Measurements from ENCODE around the gene XRN1. TPM values are rescaled to one million over a fixed set of nuclear protein-coding genes. Genes with fewer than 3 reads are reported as not detected.

Gene XRN1
- total and polyA plus RNA-seq, 3 experiments from 2014 or later, result 29.0 to 57.8 (median 34.6) TPM

DNA sequence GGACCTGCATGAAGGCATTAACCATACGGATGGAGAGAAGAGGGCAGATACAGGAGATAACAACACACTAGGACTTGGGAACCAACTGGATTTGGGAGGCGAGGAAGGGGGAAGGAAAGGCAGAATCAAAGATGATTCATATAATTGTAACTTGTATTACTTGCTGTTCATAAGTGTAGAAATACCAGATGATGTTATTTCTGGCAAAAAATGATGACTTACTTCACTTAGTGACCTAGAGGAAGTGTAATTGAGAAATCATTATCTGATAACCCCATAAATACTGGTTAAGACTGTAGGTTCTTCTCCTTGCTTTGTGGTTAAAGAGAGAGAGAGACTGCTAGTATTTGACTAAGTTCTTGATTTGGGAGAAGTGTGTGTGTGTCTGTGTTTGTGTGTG, 172.0 kb downstream of the XRN1 start:
- Histone ChIP-seq H3K4me1 (ENCODE audit: insufficient read depth, low read length) (peaks cover 9% of the 10 kb centered on the region), H3K27me3 (ENCODE audit: insufficient read depth, low read length, poor library complexity, severe bottlenecking) (no peaks in the 10 kb centered on the region), H3K27ac (ENCODE audit: low read depth, low read length) (no peak overlapping the region), H3K4me3 (ENCODE audit: low read length) (no peak overlapping the region), H3K9me3 (ENCODE audit: low read length) (no peaks in the 10 kb centered on the region), H3K36me3 (ENCODE audit: insufficient read depth, low read length) (no peaks in the 10 kb centered on the region)
- Mint-ChIP-seq H3K27ac (peak overlapping the region; percentile 25 to 84 (median 70)), H3K36me3 (peaks cover 0 to 18% (median 2%) of the 10 kb centered on the region in 3 donors), H3K4me3 (peak overlapping the region in 4 of 7 donors; percentile 0 to 48 (median 13)), H3K4me1 (peaks cover 42 to 50% (median 42%) of the 10 kb centered on the region in 3 donors), H3K9me3 (peaks cover 0 to 6% (median 0%) of the 10 kb centered on the region in 5 donors), H3K27me3 (peaks cover 0 to 1% of the 10 kb centered on the region in 2 donors)
- ChIA-PET POLR2A (no interaction called here), CTCF (no interaction called here)
- no peak for DNase-seq

- ChIA-PET CTCF (no interaction called here), POLR2A (no interaction called here)
- peak overlapping the region in 5 of 8 donors; percentile 29 to 84 (median 69) for H3K27ac Mint-ChIP-seq
- H3K36me3 Mint-ChIP-seq, result peaks cover 0 to 24% (median 2%) of the 10 kb centered on the region in 3 donors
- no peak overlapping the region for H3K27ac ChIP-seq (ENCODE audit: low read depth, low read length)
- H3K4me1 ChIP-seq (ENCODE audit: insufficient read depth, low read length), result peaks cover 19% of the 10 kb centered on the region
- no peak overlapping the region for H3K4me3 ChIP-seq (ENCODE audit: low read length)
- no peaks in the 10 kb centered on the region for H3K27me3 ChIP-seq (ENCODE audit: insufficient read depth, low read length, poor library complexity, severe bottlenecking)
- peak overlapping the region in 1 of 7 donors; percentile 44 for H3K4me3 Mint-ChIP-seq
- peaks cover 0 to 1% of the 10 kb centered on the region in 2 donors for H3K27me3 Mint-ChIP-seq
- H3K36me3 ChIP-seq (ENCODE audit: insufficient read depth, low read length), result no peaks in the 10 kb centered on the region
- no peak for DNase-seq
- no peaks in the 10 kb centered on the region for H3K9me3 ChIP-seq (ENCODE audit: low read length)
- peaks cover 47 to 56% (median 48%) of the 10 kb centered on the region in 3 donors for H3K4me1 Mint-ChIP-seq
- H3K9me3 Mint-ChIP-seq, result peaks cover 0 to 10% (median 3%) of the 10 kb centered on the region in 5 donors
Observed at GRCh38 chr3:142274908-142275307, 172.9 kb downstream of the XRN1 start.

DNA sequence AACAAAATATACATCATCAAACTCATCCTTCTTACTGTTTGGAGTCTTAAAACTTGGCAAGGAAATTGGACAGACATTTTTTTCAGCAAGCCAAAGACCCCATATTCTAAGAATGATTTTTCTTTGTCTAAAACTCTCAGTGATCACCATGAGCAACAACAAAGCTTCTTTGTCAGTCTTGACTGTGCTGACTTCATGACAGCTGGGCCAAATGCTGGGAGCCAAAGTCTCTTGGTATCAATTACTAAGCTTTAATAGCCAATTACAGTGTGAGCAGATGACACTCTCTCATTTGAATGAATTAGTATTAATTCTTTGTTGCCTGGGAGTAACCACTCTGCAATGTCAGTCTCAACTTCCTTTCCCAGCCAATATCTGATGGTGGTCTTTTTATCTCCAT, 174.3 kb downstream of the XRN1 start:
- peaks cover 58 to 63% (median 60%) of the 10 kb centered on the region in 3 donors for H3K4me1 Mint-ChIP-seq
- no peak overlapping the region for H3K4me3 ChIP-seq (ENCODE audit: low read length)
- no peak overlapping the region for H3K4me3 Mint-ChIP-seq
- ChIA-PET CTCF (no interaction called here), POLR2A (no interaction called here)
- no peaks in the 10 kb centered on the region for H3K9me3 ChIP-seq (ENCODE audit: low read length)
- peaks cover 0 to 24% (median 2%) of the 10 kb centered on the region in 3 donors for H3K36me3 Mint-ChIP-seq
- peaks cover 0 to 10% (median 3%) of the 10 kb centered on the region in 5 donors for H3K9me3 Mint-ChIP-seq
- peaks cover 25% of the 10 kb centered on the region for H3K4me1 ChIP-seq (ENCODE audit: insufficient read depth, low read length)
- peaks cover 0 to 1% of the 10 kb centered on the region in 2 donors for H3K27me3 Mint-ChIP-seq
- H3K27ac ChIP-seq (ENCODE audit: low read depth, low read length), result no peak overlapping the region
- no peaks in the 10 kb centered on the region for H3K36me3 ChIP-seq (ENCODE audit: insufficient read depth, low read length)
- no peaks in the 10 kb centered on the region for H3K27me3 ChIP-seq (ENCODE audit: insufficient read depth, low read length, poor library complexity, severe bottlenecking)
- no peak for DNase-seq
- H3K27ac Mint-ChIP-seq, result peak overlapping the region in 1 of 8 donors; percentile 48

DNA sequence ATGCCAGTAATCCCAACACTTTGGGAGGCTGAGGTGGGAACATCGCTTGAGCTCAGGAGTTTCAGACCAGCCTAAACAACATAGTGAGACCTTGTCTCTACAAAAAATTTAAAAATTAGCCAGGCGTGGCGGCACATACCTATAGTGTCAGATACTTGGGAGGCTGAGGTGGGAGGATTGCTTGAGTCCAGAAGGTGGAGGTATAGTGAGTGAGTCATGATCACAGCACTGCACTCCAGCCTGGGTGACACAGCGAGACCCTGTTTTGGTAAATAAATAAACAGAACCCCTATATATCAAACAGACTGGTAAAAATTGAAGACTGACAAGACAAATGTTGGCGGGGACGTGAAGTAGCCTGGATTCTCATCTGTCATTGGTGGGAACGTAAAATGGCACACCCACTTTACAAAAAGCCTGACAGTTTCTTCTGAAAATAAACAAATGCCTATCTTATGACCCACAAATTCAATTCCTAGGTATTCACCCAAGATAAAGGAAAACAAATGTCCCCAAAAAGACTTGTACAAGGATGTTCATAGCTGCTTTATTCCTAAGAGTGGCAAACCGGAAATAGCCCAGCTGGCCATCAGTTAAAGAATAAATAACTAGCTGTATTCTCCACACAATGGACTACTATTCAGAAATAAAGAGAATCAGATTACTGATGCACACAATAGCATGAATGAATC, 175.5 kb downstream of the XRN1 start:
- Histone ChIP-seq H3K27me3 (ENCODE audit: insufficient read depth, low read length, poor library complexity, severe bottlenecking) (no peaks in the 10 kb centered on the region), H3K9me3 (ENCODE audit: low read length) (no peaks in the 10 kb centered on the region), H3K4me1 (ENCODE audit: insufficient read depth, low read length) (peaks cover 26% of the 10 kb centered on the region), H3K4me3 (ENCODE audit: low read length) (no peak overlapping the region), H3K36me3 (ENCODE audit: insufficient read depth, low read length) (no peaks in the 10 kb centered on the region), H3K27ac (ENCODE audit: low read depth, low read length) (no peak overlapping the region)
- Mint-ChIP-seq H3K36me3 (peaks cover 0 to 24% (median 2%) of the 10 kb centered on the region in 3 donors), H3K9me3 (peaks cover 0 to 10% (median 3%) of the 10 kb centered on the region in 5 donors), H3K27me3 (peaks cover 0 to 1% of the 10 kb centered on the region in 2 donors), H3K27ac (peak overlapping the region in 5 of 8 donors; percentile 9 to 69 (median 46)), H3K4me3 (no peak overlapping the region), H3K4me1 (peaks cover 61 to 66% (median 65%) of the 10 kb centered on the region in 3 donors)
- DNase-seq, result no peak
- CTCF ChIA-PET, result no interaction called here
- POLR2A ChIA-PET, result interaction anchor here (0.6 kb wide), 1 partner anchor 728 kb away, joined by 4 read pairs; no protein-coding TSS in a partner anchor

- Histone ChIP-seq H3K27me3 (ENCODE audit: insufficient read depth, low read length, poor library complexity, severe bottlenecking) (no peaks in the 10 kb centered on the region), H3K27ac (ENCODE audit: low read depth, low read length) (no peak overlapping the region), H3K36me3 (ENCODE audit: insufficient read depth, low read length) (no peaks in the 10 kb centered on the region), H3K9me3 (ENCODE audit: low read length) (no peaks in the 10 kb centered on the region), H3K4me3 (ENCODE audit: low read length) (no peak overlapping the region), H3K4me1 (ENCODE audit: insufficient read depth, low read length) (peaks cover 22% of the 10 kb centered on the region)
- peaks cover 0 to 24% (median 2%) of the 10 kb centered on the region in 3 donors for H3K36me3 Mint-ChIP-seq
- no peaks in the 10 kb centered on the region for H3K27me3 Mint-ChIP-seq
- H3K4me1 Mint-ChIP-seq, result peaks cover 56 to 59% (median 58%) of the 10 kb centered on the region in 3 donors
- peak overlapping the region; percentile 72 to 92 (median 87) for H3K27ac Mint-ChIP-seq
- CTCF ChIA-PET, result interaction anchor here (0.8 to 2.1 kb wide), 2 partner anchors 10 to 138 kb away, joined by 3 to 13 read pairs; no protein-coding TSS in a partner anchor
- H3K4me3 Mint-ChIP-seq, result peak overlapping the region in 6 of 7 donors; percentile 17 to 79 (median 42)
- peaks cover 0 to 10% (median 3%) of the 10 kb centered on the region in 5 donors for H3K9me3 Mint-ChIP-seq
- POLR2A ChIA-PET, result interaction anchor here (0.5 to 0.8 kb wide), 2 partner anchors 121 to 532 kb away, joined by 3 to 4 read pairs; partner anchors contain the start of genes RNF7 and TFDP2
- peak; percentile 6 to 72 (median 27) for DNase-seq
Observed at GRCh38 chr3:142270407-142270806, 177.4 kb downstream of the XRN1 start.

DNA sequence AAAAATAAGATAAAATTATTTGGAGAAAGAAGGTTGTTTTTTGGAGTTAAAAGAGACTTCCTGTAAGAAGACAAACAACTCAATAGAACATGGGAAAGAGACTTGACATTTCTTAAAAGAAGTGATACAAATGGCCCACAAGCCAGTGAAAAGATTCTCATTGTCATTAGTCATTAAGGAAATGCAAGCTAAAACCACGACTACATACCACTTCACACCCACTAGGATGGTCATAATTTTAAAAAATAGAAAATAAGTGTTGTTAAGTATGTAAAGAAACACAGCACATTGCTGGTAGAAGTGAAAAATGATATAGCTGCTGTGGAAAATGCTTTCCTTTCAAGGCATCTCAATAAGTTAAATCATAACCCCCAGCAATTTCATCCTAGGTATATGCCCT, 178.1 kb downstream of the XRN1 start:
- H3K27me3 Mint-ChIP-seq, result no peaks in the 10 kb centered on the region
- peak overlapping the region in 4 of 7 donors; percentile 21 to 48 (median 35) for H3K4me3 Mint-ChIP-seq
- no peaks in the 10 kb centered on the region for H3K36me3 ChIP-seq (ENCODE audit: insufficient read depth, low read length)
- ChIA-PET CTCF (interaction anchor here (0.8 to 2.1 kb wide), 2 partner anchors 10 to 137 kb away, joined by 3 to 13 read pairs; no protein-coding TSS in a partner anchor), POLR2A (interaction anchor here (0.7 to 0.8 kb wide), 2 partner anchors 317 to 532 kb away, joined by 3 to 4 read pairs; partner anchors contain the start of gene RNF7)
- H3K4me1 Mint-ChIP-seq, result peaks cover 50 to 53% (median 51%) of the 10 kb centered on the region in 3 donors
- no peaks in the 10 kb centered on the region for H3K9me3 ChIP-seq (ENCODE audit: low read length)
- peak overlapping the region; percentile 72 to 92 (median 87) for H3K27ac Mint-ChIP-seq
- no peak overlapping the region for H3K27ac ChIP-seq (ENCODE audit: low read depth, low read length)
- no peaks in the 10 kb centered on the region for H3K27me3 ChIP-seq (ENCODE audit: insufficient read depth, low read length, poor library complexity, severe bottlenecking)
- peaks cover 0 to 10% (median 3%) of the 10 kb centered on the region in 5 donors for H3K9me3 Mint-ChIP-seq
- DNase-seq, result peak in 1 of 5 donors; percentile 17
- no peak overlapping the region for H3K4me3 ChIP-seq (ENCODE audit: low read length)
- peaks cover 22% of the 10 kb centered on the region for H3K4me1 ChIP-seq (ENCODE audit: insufficient read depth, low read length)
- H3K36me3 Mint-ChIP-seq, result peaks cover 0 to 28% (median 2%) of the 10 kb centered on the region in 3 donors

DNA sequence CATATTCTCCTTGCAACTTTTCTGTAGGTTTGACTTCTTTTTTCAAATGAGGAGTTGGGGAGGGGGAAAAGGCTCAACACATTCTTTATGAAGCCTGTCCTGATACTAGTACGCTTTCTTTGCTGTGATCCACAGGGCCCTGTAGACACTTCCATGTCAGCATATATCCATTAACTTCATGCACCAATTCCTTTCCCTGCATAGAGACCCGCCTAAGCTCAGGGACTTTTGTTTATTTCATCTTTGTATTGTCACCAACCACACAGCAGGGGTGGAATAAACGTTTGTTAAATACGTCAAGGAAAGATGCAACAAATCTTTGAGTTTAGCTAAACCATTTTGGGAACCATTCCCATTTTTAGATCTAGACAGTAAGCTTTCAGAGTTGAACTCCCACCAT, 179.4 kb downstream of the XRN1 start:
- CTCF ChIA-PET, result interaction anchor here (1.9 kb wide), 1 partner anchor 12 kb away, joined by 5 read pairs; no protein-coding TSS in a partner anchor

More for the DNA sequence above, 179.4 kb downstream of the XRN1 start:
- no peaks in the 10 kb centered on the region for H3K36me3 ChIP-seq (ENCODE audit: insufficient read depth, low read length)
- no peaks in the 10 kb centered on the region for H3K9me3 ChIP-seq (ENCODE audit: low read length)
- Mint-ChIP-seq H3K9me3 (peaks cover 0 to 10% (median 0%) of the 10 kb centered on the region in 5 donors), H3K4me1 (peaks cover 40 to 49% (median 47%) of the 10 kb centered on the region in 3 donors), H3K36me3 (peaks cover 0 to 19% (median 0%) of the 10 kb centered on the region in 3 donors), H3K27me3 (no peaks in the 10 kb centered on the region), H3K4me3 (peak overlapping the region in 1 of 7 donors; percentile 20), H3K27ac (peak overlapping the region in 5 of 8 donors; percentile 9 to 60 (median 36))
- no peak for DNase-seq
- H3K27me3 ChIP-seq (ENCODE audit: insufficient read depth, low read length, poor library complexity, severe bottlenecking), result no peaks in the 10 kb centered on the region
- H3K4me3 ChIP-seq (ENCODE audit: low read length), result no peak overlapping the region
- POLR2A ChIA-PET, result no interaction called here
- peaks cover 22% of the 10 kb centered on the region for H3K4me1 ChIP-seq (ENCODE audit: insufficient read depth, low read length)
- no peak overlapping the region for H3K27ac ChIP-seq (ENCODE audit: low read depth, low read length)
